WTC11 (cell line): ENCODE measurements around the gene TOR1AIP2. TPM values are rescaled to one million over a fixed set of nuclear protein-coding genes. Genes with fewer than 3 reads are reported as not detected.
A peak's percentile ranks its signal among the peaks of the same experiment; 100 is the strongest.

Experiments used
- ATAC-seq: fragments of 200-7000 bp; cut with Tn5 transposase; 2 replicates; pipeline ENCODE4 v1.10.0; 2021; ENCODE audit warnings: mild to moderate bottlenecking, moderate library complexity
- CTCF ChIA-PET: fragments of 300-600 bp; sonication (Branson Sonifier 250); formaldehyde crosslinking; loops from one replicate; lab custom pipeline; 2021; ENCODE audit warnings: antibody characterized with exemption; lab: Charles Lee
- POLR2A ChIA-PET: fragments of 350-600 bp; sonication (Branson Sonifier 250); formaldehyde crosslinking; loops from one replicate; lab custom pipeline; 2021; ENCODE audit warnings: antibody characterized with exemption; lab: Charles Lee
- DNase-seq: peaks from one replicate; pipeline ENCODE4 v3.0.0; 2021; ENCODE audit warnings: low spot score
- H3K27ac Mint-ChIP-seq: 2 replicates; pipeline ENCODE4 v1.8.0; 2021; ENCODE audit warnings: mixed read lengths
- H3K27me3 Mint-ChIP-seq: 2 replicates; pipeline ENCODE4 v1.8.0; 2021; ENCODE audit warnings: low read depth, mild to moderate bottlenecking, moderate library complexity, mixed read lengths
- H3K36me3 Mint-ChIP-seq: 2 replicates; pipeline ENCODE4 v1.8.0; 2021; ENCODE audit warnings: mixed read lengths
- H3K4me1 Mint-ChIP-seq: 2 replicates; pipeline ENCODE4 v1.8.0; 2022; ENCODE audit warnings: mixed read lengths
- H3K4me3 Mint-ChIP-seq: 2 replicates; pipeline ENCODE4 v1.8.0; 2021; ENCODE audit warnings: mild to moderate bottlenecking, moderate library complexity, mixed read lengths
- H3K9me3 Mint-ChIP-seq: 2 replicates; pipeline ENCODE4 v1.8.0; 2021; ENCODE audit warnings: mixed read lengths
- ATF2 ChIP-seq: sonication (generic); formaldehyde crosslinking; IDR thresholded peaks from 2 replicates; pipeline ENCODE4 v1.8.1; 2022; ENCODE audit warnings: low read depth, missing genetic modification reagents, borderline replicate concordance
- ATF3 ChIP-seq: sonication (generic); formaldehyde crosslinking; conservative IDR thresholded peaks from 2 replicates; pipeline ENCODE4 v1.8.1; 2022; ENCODE audit warnings: mild to moderate bottlenecking, missing genetic modification reagents
- ERG ChIP-seq: fragments of 250-450 bp; sonication (Bioruptor Pico); IDR thresholded peaks from 2 replicates; pipeline ENCODE4 v1.8.0; 2021; ENCODE audit warnings: mild to moderate bottlenecking
- ESRRA ChIP-seq: sonication (generic); formaldehyde crosslinking; IDR thresholded peaks from 2 replicates; pipeline ENCODE4 v1.8.1; 2022; ENCODE audit warnings: mild to moderate bottlenecking, missing genetic modification reagents, borderline replicate concordance
- FOXP1 ChIP-seq: sonication (generic); formaldehyde crosslinking; IDR thresholded peaks from 2 replicates; pipeline ENCODE4 v1.8.0; 2022; ENCODE audit warnings: missing genetic modification reagents, mild to moderate bottlenecking, moderate library complexity, borderline replicate concordance
- GABPB1 ChIP-seq: sonication (generic); formaldehyde crosslinking; IDR thresholded peaks from 2 replicates; pipeline ENCODE4 v1.8.1; 2023; ENCODE audit warnings: mild to moderate bottlenecking, missing genetic modification reagents
- GTF2I ChIP-seq: fragments of 250-450 bp; sonication (Bioruptor Pico); conservative IDR thresholded peaks from 2 replicates; pipeline ENCODE4 v1.4.0; 2021; ENCODE audit warnings: mild to moderate bottlenecking
- JUN ChIP-seq: sonication (generic); formaldehyde crosslinking; IDR thresholded peaks from 2 replicates; pipeline ENCODE4 v1.8.0; 2023; ENCODE audit warnings: mild to moderate bottlenecking, missing genetic modification reagents
- KAT7 ChIP-seq: sonication (generic); formaldehyde crosslinking; IDR thresholded peaks from 2 replicates; pipeline ENCODE4 v1.8.1; 2023; ENCODE audit warnings: missing genetic modification reagents, mild to moderate bottlenecking, borderline replicate concordance
- MYBL2 ChIP-seq: sonication (generic); formaldehyde crosslinking; IDR thresholded peaks from 2 replicates; pipeline ENCODE4 v1.8.1; 2023; ENCODE audit warnings: mild to moderate bottlenecking, moderate library complexity, missing genetic modification reagents
- NR1H2 ChIP-seq: sonication (generic); formaldehyde crosslinking; IDR thresholded peaks from 2 replicates; pipeline ENCODE4 v1.9.0; 2021; ENCODE audit warnings: mild to moderate bottlenecking, moderate library complexity, missing genetic modification reagents
- SOX15 ChIP-seq: fragments of 250-450 bp; sonication (Bioruptor Pico); IDR thresholded peaks from 2 replicates; pipeline ENCODE4 v1.9.0; 2021; ENCODE audit warnings: mild to moderate bottlenecking
- USF2 ChIP-seq: sonication (generic); formaldehyde crosslinking; IDR thresholded peaks from 2 replicates; pipeline ENCODE4 v1.8.1; 2023; ENCODE audit warnings: mild to moderate bottlenecking, missing genetic modification reagents, moderate library complexity
- ZBTB21 ChIP-seq: sonication (generic); formaldehyde crosslinking; IDR thresholded peaks from 2 replicates; pipeline ENCODE4 v1.8.1; 2023; ENCODE audit warnings: mild to moderate bottlenecking, missing genetic modification reagents, borderline replicate concordance
- ZNF281 ChIP-seq: sonication (generic); formaldehyde crosslinking; IDR thresholded peaks from 2 replicates; pipeline ENCODE4 v1.8.0; 2023; ENCODE audit warnings: mild to moderate bottlenecking, missing genetic modification reagents
- ZNF317 ChIP-seq: sonication (generic); formaldehyde crosslinking; IDR thresholded peaks from 2 replicates; pipeline ENCODE4 v1.8.1; 2023; ENCODE audit warnings: low read depth, mild to moderate bottlenecking, moderate library complexity, missing genetic modification reagents, borderline replicate concordance
- ZNF416 ChIP-seq: fragments of 250-450 bp; sonication (Bioruptor Pico); IDR thresholded peaks from 2 replicates; pipeline ENCODE4 v1.9.0; 2021; ENCODE audit warnings: mild to moderate bottlenecking, inconsistent platforms
- ZNF512 ChIP-seq: sonication (generic); formaldehyde crosslinking; IDR thresholded peaks from 2 replicates; pipeline ENCODE4 v1.8.1; 2022; ENCODE audit warnings: missing genetic modification reagents, borderline replicate concordance
- ZNF671 ChIP-seq: fragments of 250-450 bp; sonication (Bioruptor Pico); IDR thresholded peaks from 2 replicates; pipeline ENCODE4 v1.8.0; 2021; ENCODE audit warnings: mild to moderate bottlenecking
- total RNA-seq: library from RNA; stranded (reverse); gene quantifications from 3 replicates; pipeline ENCODE4 v1.2.3, GENCODE V29; 2021

The TOR1AIP2 gene
- total RNA-seq, 1 experiment from 2014 or later: 57.2 TPM

GRCh38 chr1:179826626-179827280 is 50.9 kb downstream of the TOR1AIP2 start:
- Mint-ChIP-seq H3K9me3 (no peaks in the 10 kb centered on the region), H3K27ac (0 out of 2 replicates have a peak overlapping the region, but pooled peaks have one; percentile 20), H3K36me3 (no peaks in the 10 kb centered on the region), H3K4me3 (no peak overlapping the region), H3K27me3 (no peaks in the 10 kb centered on the region; the same call in none of the 2 replicates), H3K4me1 (peaks cover 15% of the 10 kb centered on the region)
- DNase-seq (no peak), ATAC-seq (no peak)
- TF ChIP-seq ZNF416 (CRISPR knock-in tag): no peak
- TF ChIP-seq USF2 (CRISPR knock-in tag): no peak
- no peak for TF ChIP-seq JUN
- ChIA-PET POLR2A (interaction anchor here (0.7 kb wide), 1 partner anchor 18 kb away, joined by 3 read pairs; no protein-coding TSS in a partner anchor), CTCF (interaction anchor here (1.2 to 4.4 kb wide), 3 partner anchors 12 to 17 kb away, joined by 3 to 37 read pairs (median 5); no protein-coding TSS in a partner anchor)

- no peaks in the 10 kb centered on the region; the same call in none of the 2 replicates for H3K27me3 Mint-ChIP-seq
- ATAC-seq (peak; percentile 52), DNase-seq (no peak)
- POLR2A ChIA-PET: no interaction called here
- CTCF ChIA-PET: interaction anchor here (1.2 to 4.4 kb wide), 3 partner anchors 11 to 16 kb away, joined by 3 to 37 read pairs (median 5); no protein-coding TSS in a partner anchor
- no peak overlapping the region for H3K4me3 Mint-ChIP-seq
- H3K36me3 Mint-ChIP-seq: no peaks in the 10 kb centered on the region
- peaks cover 12% of the 10 kb centered on the region for H3K4me1 Mint-ChIP-seq
- H3K9me3 Mint-ChIP-seq: no peaks in the 10 kb centered on the region
- TF ChIP-seq FOXP1 (CRISPR knock-in tag) (no peak), GABPB1 (CRISPR knock-in tag) (no peak), NR1H2 (CRISPR knock-in tag) (no peak), GTF2I (no peak), KAT7 (CRISPR knock-in tag) (no peak), ERG (CRISPR knock-in tag) (no peak), ZNF416 (CRISPR knock-in tag) (no peak), ZNF671 (CRISPR knock-in tag) (no peak), ZNF317 (CRISPR knock-in tag) (no peak), ATF3 (no peak), ZNF281 (CRISPR knock-in tag) (no peak), SOX15 (CRISPR knock-in tag) (no peak), ESRRA (CRISPR knock-in tag) (no peak), ZBTB21 (no peak), ATF2 (CRISPR knock-in tag) (no peak), MYBL2 (CRISPR knock-in tag) (no peak), ZNF512 (no peak)
- H3K27ac Mint-ChIP-seq: no peak overlapping the region; the same call in 1 of the 2 replicates
Measured at GRCh38 chr1:179825798-179826460, 51.7 kb downstream of the TOR1AIP2 start.
